Stimulated activated CD4-positive, alpha-beta T cell treated with anti-CD3 and anti-CD28 coated beads, TNF-alpha, amount 100 ng/mL, for 24 hours (primary cell): ENCODE results near the gene SBNO1.
A peak's percentile ranks its signal among the peaks of the same experiment; 100 is the strongest.
"Not testable (repeated sequence)": the region's sequence is repeated elsewhere in the genome, so short reads cannot be mapped to it uniquely, and the experiment has no call there.

ENCODE experiments used
- DNase-seq, 3 experiments: peaks; one replicate each; pipeline ENCODE4 v3.0.0-alpha.2; 2020; ENCODE audit warnings: low read depth in 3 of 3

SBNO1 gene

DNA sequence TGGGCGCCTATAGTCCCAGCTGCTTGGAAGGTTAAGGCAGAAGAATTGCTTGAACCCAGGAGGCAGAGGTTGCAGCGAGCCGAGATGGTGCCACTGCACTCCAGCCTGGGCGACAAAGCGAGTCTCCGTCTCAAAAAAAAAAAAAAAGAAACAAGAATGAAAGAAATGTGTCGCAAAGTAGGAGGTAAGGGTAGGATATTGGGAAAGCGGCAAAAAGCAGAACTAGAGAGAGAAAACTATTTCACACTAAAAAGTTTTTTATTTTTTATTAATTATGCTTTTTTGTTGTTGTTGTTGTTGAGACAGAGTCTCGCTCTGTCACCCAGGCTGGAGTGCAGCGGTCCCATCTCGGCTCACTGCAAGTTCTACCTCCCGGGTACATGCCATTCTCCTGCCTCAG is 17.7 kb downstream of the SBNO1 start:
- DNase-seq, result no peak

DNA sequence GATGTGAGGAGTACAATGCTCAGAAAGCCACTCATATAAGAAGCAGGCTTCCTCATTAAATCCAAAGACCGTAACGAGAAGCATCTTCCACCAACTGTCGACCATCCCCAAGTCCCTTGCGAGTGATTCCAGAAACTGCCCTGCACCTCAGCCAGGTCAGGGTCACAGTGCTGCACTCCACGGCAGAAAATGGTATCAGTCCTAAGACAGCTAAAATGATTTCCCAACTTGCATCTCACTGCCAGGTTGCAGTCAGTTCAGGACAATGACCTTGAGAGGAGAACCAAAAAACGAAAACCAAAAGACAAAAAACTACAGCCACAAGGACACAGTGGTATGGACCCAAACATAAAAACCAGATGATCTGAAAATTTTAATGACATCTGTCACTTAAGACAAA is 20.6 kb downstream of the SBNO1 start:
- DNase-seq, result no peak

- no peak for DNase-seq
These were observed 27.6 kb downstream of the SBNO1 start for GRCh38 chr12:123337070-123337469.

GRCh38 chr12:123336530-123336929 is 28.1 kb downstream of the SBNO1 start:
- DNase-seq, result no peak

DNA sequence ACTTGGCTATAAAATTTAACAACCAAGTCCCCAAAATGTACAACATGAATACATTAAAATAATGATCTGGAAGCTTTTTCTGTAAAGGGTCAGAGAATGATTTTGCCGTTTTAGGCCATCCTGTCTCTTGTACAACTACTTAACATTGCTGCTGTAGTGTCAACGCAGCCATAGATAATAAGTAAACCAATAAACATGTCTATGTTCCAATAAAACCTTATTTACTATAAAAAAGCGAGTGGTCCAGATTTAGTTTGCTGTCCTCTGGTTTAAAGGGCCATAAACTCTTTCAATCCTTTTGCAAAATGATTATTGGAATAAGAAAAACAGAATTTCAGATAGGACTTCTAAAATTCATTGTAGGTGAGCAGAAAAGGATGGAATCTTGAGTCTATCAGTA is 29.2 kb downstream of the SBNO1 start:
- DNase-seq, result no peak

- no peak for DNase-seq
These were observed 34.8 kb downstream of the SBNO1 start for GRCh38 chr12:123329799-123330198.

- DNase-seq, result no peak
These were observed 44.8 kb downstream of the SBNO1 start for GRCh38 chr12:123319826-123320225.

DNA sequence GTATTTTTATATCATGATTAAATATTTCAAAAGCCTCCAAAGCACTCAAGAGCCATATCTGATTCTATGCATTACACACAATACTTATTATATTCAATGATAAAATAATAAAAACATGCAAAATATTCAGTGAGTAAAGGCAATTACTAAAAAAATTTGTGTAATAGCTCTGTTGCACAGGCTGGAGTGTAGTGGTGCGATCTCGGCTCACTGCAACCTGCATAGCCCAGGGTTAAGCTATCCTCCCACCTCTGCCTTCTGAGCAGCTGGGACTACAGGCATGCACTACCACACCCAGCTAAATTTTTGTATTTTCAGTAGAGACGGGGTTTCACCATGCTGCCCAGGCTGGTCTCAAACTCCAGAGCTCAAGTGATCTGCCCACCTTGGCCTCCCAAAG is 45.4 kb downstream of the SBNO1 start:
- DNase-seq, result no peak

- not testable (repeated sequence) for DNase-seq
These were observed 51.6 kb downstream of the SBNO1 start for GRCh38 chr12:123313046-123313445.

DNA sequence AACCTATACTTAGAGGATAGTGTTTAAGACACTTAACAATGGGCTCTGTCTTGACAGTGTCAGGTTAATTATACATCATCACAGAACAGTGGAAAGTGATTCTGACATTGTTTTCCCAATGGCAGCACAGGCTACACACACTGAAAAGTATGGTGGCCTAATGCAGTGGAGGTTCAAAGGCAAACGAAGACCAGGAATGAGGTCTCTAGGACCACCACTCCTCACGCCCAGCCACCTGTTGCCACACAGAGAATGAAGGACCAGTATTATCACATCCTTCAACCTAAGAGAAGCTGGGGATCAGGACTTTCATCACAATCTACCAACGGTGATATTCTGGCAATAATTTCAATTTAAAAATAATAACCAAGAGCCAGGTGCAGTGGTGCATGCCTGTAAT is 58.4 kb downstream of the SBNO1 start:
- DNase-seq, result no peak

- no peak for DNase-seq
These were observed 59.5 kb downstream of the SBNO1 start for GRCh38 chr12:123305136-123305535.

GRCh38 chr12:123293178-123293760 is 71.4 kb downstream of the SBNO1 start:
- no peak for DNase-seq

GRCh38 chr12:123289911-123290310 is 74.7 kb downstream of the SBNO1 start:
- DNase-seq, result no peak

DNA sequence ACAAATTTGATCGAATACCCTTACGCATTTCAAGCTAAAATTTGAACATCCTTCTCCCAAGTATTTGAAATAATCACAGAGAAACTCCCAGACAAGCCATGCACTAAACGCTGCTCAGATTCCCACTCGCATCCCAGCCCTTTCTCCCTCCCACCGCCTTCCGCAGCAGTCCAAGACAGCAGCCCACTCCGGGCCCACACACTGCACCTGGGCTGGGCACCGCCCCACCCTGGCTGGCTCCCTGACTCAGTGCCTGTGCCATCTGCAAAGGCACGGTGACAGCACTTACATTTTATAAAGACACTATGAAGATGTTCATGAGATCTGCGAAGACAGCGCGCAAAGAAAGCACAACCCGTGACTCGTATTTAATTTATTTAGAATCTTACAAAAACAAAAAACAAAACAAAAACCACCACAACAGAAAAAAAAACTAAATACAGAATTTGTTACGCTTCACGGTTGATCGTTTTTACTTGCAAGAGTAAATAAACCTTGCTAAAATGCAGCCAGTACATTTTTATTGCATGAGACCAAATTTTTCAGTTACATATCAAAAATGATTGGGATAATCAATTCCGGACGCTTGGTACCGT is 75.8 kb downstream of the SBNO1 start:
- DNase-seq, result no peak

- DNase-seq, result no peak
These were observed 77.8 kb downstream of the SBNO1 start for GRCh38 chr12:123286652-123287373.

- no peak for DNase-seq
These were observed 80.0 kb downstream of the SBNO1 start for GRCh38 chr12:123284669-123285068.

GRCh38 chr12:123283461-123283860 is 81.2 kb downstream of the SBNO1 start:
- DNase-seq, result no peak

GRCh38 chr12:123282111-123282510 is 82.5 kb downstream of the SBNO1 start:
- DNase-seq, result no peak

DNA sequence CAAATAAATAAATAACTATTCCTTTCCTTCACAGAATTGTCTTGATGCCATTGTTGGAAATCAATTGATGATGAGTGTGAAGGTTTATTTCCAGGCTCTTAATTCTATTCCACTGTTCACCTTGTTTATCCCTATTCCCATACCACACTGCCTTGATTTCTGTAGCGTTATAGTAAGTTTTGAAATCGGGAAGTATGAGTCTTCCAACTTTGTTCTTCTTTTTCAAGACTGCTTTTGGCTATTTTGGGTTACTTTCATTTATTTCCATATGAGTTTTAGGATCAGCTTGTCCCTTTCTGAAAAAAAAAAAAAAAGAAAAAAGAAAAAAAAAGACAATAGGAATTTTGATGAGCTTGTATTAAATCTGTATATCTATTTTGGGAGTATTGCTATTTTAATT is 83.7 kb downstream of the SBNO1 start:
- DNase-seq, result no peak

- no peak for DNase-seq
These were observed 86.5 kb downstream of the SBNO1 start for GRCh38 chr12:123278101-123278627.

- DNase-seq, result no peak
These were observed 91.5 kb downstream of the SBNO1 start for GRCh38 chr12:123273166-123273565.

GRCh38 chr12:123271001-123271668 is 93.5 kb downstream of the SBNO1 start:
- DNase-seq, result peak; percentile 54 to 74 (median 64)
